Inferior parietal cortex (tissue), 1 donor: ENCODE results near the gene VAMP4.

ENCODE experiments used
- DNase-seq: peaks from one replicate; pipeline ENCODE4 v3.0.0-alpha.2; 2016; ENCODE audit errors: extremely low spot score

The VAMP4 gene, protein sequence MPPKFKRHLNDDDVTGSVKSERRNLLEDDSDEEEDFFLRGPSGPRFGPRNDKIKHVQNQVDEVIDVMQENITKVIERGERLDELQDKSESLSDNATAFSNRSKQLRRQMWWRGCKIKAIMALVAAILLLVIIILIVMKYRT

GRCh38 chr1:171741872-171742576, at the start of gene VAMP4:
VAMP4 (minus strand) TSS chr1:171742065; CDS start chr1:171738414, 3,651 bp downstream.
- DNase-seq = peak; percentile 87

DNA sequence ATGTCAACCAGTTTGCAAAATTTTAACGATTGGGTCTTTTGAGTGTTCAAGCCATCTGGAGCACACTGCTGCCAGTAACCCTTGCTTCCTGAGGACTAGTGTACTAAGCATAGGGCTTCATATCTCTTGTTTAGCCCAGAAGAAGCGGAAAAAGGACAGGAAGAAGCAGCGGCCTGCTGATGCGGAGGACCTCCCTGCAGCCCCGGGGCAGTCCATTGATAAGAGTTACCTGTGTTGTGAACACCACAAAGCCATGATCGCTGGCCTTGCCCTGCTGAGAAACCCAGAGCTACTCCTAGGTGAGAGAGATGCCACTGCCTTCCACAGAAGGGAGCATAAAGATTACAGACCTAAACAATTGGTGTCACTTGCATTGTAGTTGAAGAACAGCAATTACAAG, 48.5 kb upstream of the VAMP4 start:
- DNase-seq = no peak

DNA sequence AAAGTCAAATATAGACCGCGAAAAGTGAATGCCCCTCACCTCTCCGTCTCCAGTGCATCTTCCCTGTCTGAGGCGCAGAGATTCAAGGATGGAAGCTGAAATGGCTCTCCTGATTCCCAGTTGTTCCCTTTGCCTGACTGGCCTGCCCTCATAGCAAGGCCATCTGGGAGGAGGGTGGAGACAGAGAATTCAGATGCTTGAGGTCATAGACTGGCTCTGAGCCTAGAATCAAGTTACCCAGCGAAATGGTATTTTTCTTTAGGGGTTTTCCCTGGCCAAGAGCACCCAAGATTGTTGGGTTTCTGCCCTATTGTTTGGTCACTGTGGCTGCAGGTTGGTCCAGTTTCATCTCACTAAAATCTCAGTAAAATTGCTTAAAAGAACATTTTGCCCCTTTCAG, 46.8 kb upstream of the VAMP4 start:
- no peak for DNase-seq

DNA sequence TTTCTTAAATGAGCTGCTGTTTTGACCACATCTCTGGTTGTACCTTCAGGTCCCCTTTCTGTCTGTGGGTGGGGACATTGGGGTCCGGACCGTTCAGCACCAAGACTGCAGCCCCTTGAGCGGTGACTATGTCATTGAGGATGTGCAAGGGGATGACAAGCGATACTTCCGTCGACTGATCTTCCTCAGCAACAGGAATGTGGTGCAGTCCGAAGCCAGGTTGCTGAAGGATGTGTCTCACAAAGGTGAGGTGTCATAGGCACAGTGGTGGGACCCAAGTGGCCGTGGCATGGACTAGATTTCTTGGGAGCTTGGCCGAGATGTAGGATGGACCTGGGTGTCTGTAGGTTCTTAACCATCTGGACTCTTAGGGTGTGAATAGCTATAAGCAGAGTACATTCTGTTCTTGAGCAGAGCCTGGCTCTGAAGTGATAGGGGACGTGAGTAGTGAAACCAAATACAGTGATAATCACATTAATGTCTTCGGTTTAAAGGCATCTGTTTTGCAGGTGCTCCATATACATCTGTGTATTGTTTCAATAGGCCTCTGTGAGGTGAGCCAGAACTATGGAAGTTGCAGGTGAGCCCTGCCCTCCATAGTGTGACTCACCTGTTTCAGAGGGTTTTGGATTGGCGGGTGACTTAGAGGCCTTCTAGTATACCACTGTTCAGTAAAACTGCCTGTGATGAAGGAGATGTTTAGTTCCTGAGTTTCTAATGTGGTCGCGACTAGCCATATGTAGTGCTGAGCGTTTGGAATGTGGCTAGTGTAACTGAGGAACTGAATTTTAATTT, 46.0 kb upstream of the VAMP4 start:
- no peak for DNase-seq

- DNase-seq = no peak
Measured at GRCh38 chr1:171786534-171786933, 44.7 kb upstream of the VAMP4 start.

DNA sequence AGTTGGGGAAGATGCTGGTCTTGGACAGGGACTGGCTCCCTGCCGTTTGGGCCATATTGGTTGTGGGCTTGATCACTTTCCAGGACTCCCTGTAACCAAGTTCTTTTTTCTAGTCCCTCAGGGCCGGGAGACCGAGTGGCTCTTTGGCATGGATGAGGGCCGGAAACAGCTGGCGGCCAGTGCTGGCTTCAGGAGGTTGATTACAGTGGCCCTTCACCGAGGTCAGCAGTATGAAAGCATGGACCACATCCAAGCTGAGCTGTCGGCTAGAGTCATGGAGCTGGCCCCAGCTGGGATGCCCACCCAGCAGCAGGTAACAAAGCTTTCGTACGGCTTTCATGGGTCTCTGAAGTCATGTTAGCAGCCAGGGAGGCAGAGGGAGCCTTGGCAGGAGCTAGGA, 43.9 kb upstream of the VAMP4 start:
- no peak for DNase-seq

GRCh38 chr1:171784784-171785183, 42.9 kb upstream of the VAMP4 start:
- DNase-seq = no peak

DNA sequence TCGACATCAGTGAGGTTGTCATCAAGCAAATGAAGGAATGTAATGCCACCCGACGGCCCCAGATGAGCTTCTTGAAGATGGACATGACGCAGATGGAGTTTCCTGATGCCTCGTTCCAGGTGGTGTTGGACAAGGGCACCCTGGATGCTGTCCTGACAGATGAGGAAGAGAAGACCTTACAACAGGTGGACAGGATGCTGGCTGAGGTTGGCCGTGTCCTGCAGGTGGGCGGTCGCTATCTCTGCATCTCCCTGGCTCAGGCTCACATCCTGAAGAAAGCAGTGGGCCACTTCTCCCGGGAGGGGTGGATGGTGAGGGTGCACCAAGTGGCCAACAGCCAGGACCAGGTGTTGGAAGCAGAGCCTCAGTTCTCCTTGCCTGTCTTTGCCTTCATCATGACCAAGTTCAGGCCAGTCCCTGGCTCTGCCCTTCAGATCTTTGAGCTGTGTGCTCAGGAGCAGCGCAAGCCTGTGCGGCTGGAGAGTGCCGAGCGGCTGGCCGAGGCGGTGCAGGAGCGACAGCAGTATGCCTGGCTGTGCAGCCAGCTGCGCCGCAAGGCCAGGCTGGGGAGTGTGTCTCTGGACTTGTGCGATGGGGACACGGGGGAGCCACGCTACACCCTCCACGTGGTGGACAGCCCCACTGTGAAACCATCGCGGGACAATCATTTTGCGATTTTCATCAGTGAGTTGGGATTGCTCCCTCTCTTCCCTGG, 42.1 kb upstream of the VAMP4 start:
- DNase-seq = no peak

GRCh38 chr1:171781176-171781875, 39.5 kb upstream of the VAMP4 start, which contains the start of gene METTL13:
METTL13 (plus strand) TSS chr1:171781660; CDS start chr1:171781968, 308 bp downstream.
- peak; percentile 99 for DNase-seq

DNA sequence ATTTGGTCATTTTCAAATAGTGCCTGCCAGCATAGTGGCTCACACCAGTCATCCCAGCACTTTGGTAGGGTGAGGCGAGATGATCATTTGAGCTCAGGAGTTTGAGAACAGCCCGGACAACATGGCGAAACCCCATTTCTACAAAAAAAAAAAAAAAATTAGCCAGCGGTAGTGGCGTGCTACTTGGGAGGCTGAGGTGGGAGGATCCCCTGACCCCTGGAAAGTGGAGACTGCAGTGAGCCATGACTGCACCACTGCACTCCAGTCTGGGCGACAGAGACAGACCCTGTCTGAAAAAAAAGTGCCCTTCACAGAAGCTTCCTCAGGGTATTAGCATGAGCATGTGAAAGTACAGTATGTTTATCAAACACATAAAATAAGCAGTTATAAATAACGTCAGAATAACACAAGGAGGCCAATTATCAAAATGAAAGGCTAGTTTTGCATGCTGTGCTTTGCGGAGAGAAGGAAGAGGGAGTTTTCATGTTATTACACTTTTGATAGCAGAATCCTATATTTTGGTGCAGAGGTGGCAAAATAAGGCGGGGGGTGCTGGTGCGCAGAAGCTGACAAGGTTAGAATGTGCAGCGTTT, 38.8 kb upstream of the VAMP4 start:
- no peak for DNase-seq

GRCh38 chr1:171772312-171772711, 30.4 kb upstream of the VAMP4 start:
- DNase-seq = no peak

- DNase-seq = no peak
Measured at GRCh38 chr1:171769754-171770153, 27.9 kb upstream of the VAMP4 start.

- no peak for DNase-seq
Measured at GRCh38 chr1:171769171-171769570, 27.3 kb upstream of the VAMP4 start.

- DNase-seq = no peak
Measured at GRCh38 chr1:171763764-171764163, 21.9 kb upstream of the VAMP4 start.

DNA sequence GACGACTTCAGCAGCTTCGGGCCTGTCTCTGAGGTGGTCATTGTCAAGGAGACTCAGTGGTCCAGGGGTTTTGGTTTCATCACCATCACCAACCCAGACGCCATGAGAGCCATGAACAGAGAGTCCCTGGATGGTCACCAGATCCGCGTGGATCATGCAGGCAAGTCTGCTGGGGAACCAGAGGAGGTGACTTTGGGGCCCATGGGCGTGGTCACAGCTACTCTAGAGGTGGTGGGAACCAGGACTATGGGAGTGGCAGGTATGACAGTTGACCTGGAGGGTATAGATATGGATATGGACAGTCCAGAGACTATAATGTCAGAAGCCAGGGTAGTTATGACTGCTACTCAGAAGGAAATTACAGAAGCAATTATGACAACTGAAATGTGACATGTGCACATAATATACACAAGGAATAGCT, 20.3 kb upstream of the VAMP4 start:
- DNase-seq = peak; percentile 25

DNA sequence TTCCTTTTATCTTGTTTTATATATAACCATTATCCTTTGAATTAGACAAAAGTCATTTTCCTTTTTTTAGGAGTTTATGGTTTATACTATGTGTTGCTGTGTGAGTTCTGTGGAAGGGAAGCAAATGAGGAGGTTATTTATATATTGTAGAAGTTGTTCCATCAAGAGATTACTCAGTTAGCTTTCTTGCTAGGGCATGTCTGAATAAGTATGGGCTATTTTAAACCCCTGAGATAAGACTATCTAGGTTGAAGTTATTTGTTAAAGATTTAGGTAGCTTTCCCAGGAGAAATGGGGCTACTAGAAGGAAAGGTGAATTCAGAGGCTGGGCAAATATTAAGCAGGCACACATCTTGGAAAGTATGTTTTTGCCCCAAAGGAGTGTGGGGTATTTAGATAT, 16.1 kb upstream of the VAMP4 start:
- DNase-seq = no peak

DNA sequence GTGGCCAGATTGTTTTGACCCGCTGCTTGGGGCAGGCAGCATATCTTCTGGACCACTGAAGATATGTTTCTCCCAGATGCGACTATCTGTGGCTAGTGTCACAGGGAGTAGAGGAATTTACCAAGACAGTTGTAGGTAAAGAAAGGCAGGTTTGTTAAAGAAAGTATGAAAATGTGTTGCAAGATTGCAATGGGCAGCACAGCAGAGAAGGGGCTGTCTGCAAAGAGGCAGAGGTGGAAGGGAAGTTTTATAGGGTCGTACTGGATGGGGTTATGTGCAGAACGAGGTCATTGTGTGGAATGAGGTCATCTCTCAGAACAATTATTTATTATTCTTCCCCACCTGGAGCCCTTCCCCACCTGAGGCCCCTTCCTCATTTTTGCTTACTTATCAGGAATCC, 15.0 kb upstream of the VAMP4 start:
- no peak for DNase-seq

DNA sequence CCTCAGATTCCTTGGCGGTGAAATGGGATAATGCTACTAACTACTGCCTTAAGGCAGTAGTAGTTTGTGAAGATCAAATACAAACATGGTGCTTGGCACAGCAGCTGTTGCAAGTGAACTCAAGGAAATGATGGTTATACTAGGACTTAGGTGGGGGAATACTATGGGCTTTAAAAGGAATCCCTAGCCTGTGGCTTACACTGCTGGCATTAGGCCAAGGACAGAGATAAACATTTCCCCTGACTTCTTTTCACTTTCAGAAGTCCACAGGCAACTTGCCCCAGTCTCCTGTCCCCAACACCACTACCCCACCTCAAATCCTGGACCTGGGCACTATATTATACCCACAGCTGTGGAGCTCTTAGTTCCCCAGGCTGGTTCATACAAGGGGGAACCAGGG, 13.1 kb upstream of the VAMP4 start:
- no peak for DNase-seq

- DNase-seq = no peak
Measured at GRCh38 chr1:171754353-171754705, 12.5 kb upstream of the VAMP4 start.

GRCh38 chr1:171753685-171754352, 12.0 kb upstream of the VAMP4 start:
- DNase-seq = no peak

DNA sequence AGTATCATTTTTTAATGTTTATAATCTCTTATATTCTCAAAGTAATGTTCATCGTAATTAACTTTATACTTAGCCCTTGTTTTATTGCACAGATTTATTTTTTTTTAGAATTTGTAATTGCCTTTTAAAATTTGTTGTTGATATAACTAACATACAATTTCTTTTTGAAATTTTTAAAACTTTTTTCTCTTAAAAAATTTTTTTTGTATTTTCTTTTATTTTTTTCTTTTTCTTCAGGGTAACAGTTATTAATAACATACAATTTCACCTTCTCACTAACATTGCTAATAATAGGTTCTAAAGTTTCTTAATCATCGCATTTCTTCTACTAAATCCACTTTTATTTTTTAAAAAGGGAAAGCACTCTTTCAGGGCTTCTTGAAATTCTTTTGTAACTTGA, 11.3 kb upstream of the VAMP4 start:
- DNase-seq = no peak
